GM12878 (cell line): Measurements from ENCODE around the gene MCMBP. TPM values are rescaled to one million over a fixed set of nuclear protein-coding genes. Genes with fewer than 3 reads are reported as not detected.

Experiments used
- ATAC-seq: fragments of 200-7000 bp; cut with Tn5 transposase; 3 replicates; pipeline ENCODE4 v1.9.1; 2020; ENCODE audit warnings: mild to moderate bottlenecking, moderate library complexity
- BruUV-seq: library from RNA; stranded (reverse); fragments of 400-500 nt; replicated peaks from 2 replicates; lab custom pipeline; 2021; lab: Mats Ljungman, UMichigan
- CTCF ChIA-PET: fragments of 300-600 bp; sonication (Branson Sonifier 250); formaldehyde crosslinking; extraction: SDS; loops from one replicate; lab custom pipeline; 2021; ENCODE audit warnings: inconsistent platforms; lab: Yijun Ruan, JAX
- POLR2A ChIA-PET: fragments of 350-600 bp; formaldehyde crosslinking; extraction: SDS; loops from one replicate; lab custom pipeline; 2021; ENCODE audit warnings: inconsistent platforms; lab: Charles Lee
- RAD21 ChIA-PET: fragments of 300-600 bp; sonication (Branson Sonifier 250); formaldehyde crosslinking; loops from one replicate; lab custom pipeline; 2023; ENCODE audit warnings: antibody characterized with exemption; ENCODE audit not compliant: unreplicated experiment; lab: Charles Lee
- SMC1A ChIA-PET: fragments of 300-600 bp; sonication (Branson Sonifier 250); formaldehyde crosslinking; loops from one replicate; lab custom pipeline; 2023; ENCODE audit not compliant: unreplicated experiment, uncharacterized antibody; lab: Charles Lee
- DNase-seq: peaks from one replicate; pipeline ENCODE4 v3.0.0-alpha.2; 2011; ENCODE audit warnings: low read depth, low spot score
- FAIRE-seq: peaks from 3 replicates; lab custom pipeline; 2011; peaks lifted over from hg19 to GRCh38; lab: Jason Lieb, UNC
- H2AFZ ChIP-seq: 2 replicates; pipeline ENCODE4 v1.6.0; 2011; ENCODE audit warnings: low read depth, low read length, control low read depth; ENCODE audit not compliant: control insufficient read depth
- H3K27ac ChIP-seq: 2 replicates; pipeline ENCODE4 v1.5.1; 2011; ENCODE audit warnings: control low read depth; ENCODE audit not compliant: control insufficient read depth, insufficient read depth
- H3K27me3 ChIP-seq, 2 experiments: replicated peaks in 1 of 2; 2 replicates each; pipeline versions ENCODE4 v1.6.0 to v1.6.1; 2011; ENCODE audit warnings: low read length in 1 of 2; ENCODE audit not compliant: control insufficient read depth in 2 of 2, insufficient read depth in 2 of 2
- H3K36me3 ChIP-seq, 2 experiments: 2 replicates each; pipeline ENCODE4 v1.5.1; 2011; ENCODE audit warnings: low read length in 1 of 2; ENCODE audit not compliant: control insufficient read depth in 2 of 2, insufficient read depth in 2 of 2
- H3K4me1 ChIP-seq: 2 replicates; pipeline ENCODE4 v1.6.1; 2011; ENCODE audit warnings: mild to moderate bottlenecking, low read length, moderate library complexity, mixed read lengths; ENCODE audit not compliant: control insufficient read depth, insufficient read depth
- H3K4me2 ChIP-seq: 2 replicates; pipeline ENCODE4 v1.6.0; 2011; ENCODE audit warnings: control low read depth; ENCODE audit not compliant: control insufficient read depth, insufficient read depth
- H3K4me3 ChIP-seq: fragments of 200-600 bp; sonication (generic); 2 replicates; pipeline ENCODE4 v1.5.1; 2016
- H3K79me2 ChIP-seq: 2 replicates; pipeline ENCODE4 v1.6.0; 2011; ENCODE audit warnings: low read length; ENCODE audit not compliant: control insufficient read depth, insufficient read depth
- H3K9ac ChIP-seq: 2 replicates; pipeline ENCODE4 v1.8.0; 2011; ENCODE audit warnings: low read length, control low read depth, mixed read lengths; ENCODE audit not compliant: control insufficient read depth, insufficient read depth
- H3K9me3 ChIP-seq: replicated peaks from 3 replicates; pipeline ENCODE4 v1.5.1; 2011; ENCODE audit warnings: mild to moderate bottlenecking, low read length; ENCODE audit not compliant: control insufficient read depth, insufficient read depth
- H4K20me1 ChIP-seq: 2 replicates; pipeline ENCODE4 v1.6.0; 2011; ENCODE audit not compliant: control insufficient read depth, insufficient read depth
- HDAC2 ChIP-seq: fragments of 200-600 bp; sonication (generic); IDR thresholded peaks from 2 replicates; pipeline ENCODE4 v1.6.1; 2017
- NBN ChIP-seq: fragments of 450-650 bp; IDR thresholded peaks from 2 replicates; pipeline ENCODE4 v1.6.1; 2016
- RELA ChIP-seq: fragments of 450-650 bp; IDR thresholded peaks from 2 replicates; pipeline ENCODE4 v1.8.0; 2014; ENCODE audit warnings: borderline replicate concordance; ENCODE audit not compliant: partially characterized antibody
- SMAD5 ChIP-seq: IDR thresholded peaks from 2 replicates; pipeline ENCODE4 v1.6.1; 2016; ENCODE audit warnings: antibody characterized with exemption, low read depth
- TARDBP ChIP-seq: IDR thresholded peaks from 2 replicates; pipeline ENCODE4 v1.6.1; 2016; ENCODE audit warnings: borderline replicate concordance
- USF2 ChIP-seq: IDR thresholded peaks from 2 replicates; pipeline ENCODE4 v1.6.1; 2011; ENCODE audit warnings: low read depth, low read length, improper control_type of control experiment, borderline replicate concordance
- ZNF207 ChIP-seq: fragments of 450-650 bp; IDR thresholded peaks from 2 replicates; pipeline ENCODE4 v1.6.1; 2014; ENCODE audit warnings: antibody characterized with exemption, mild to moderate bottlenecking, borderline replicate concordance
- WGBS: methylation state at CpG from one replicate; pipeline ENCODE4 v1.1.6; 2016; ENCODE audit warnings: low lambda C conversion rate; ENCODE audit not compliant: insufficient replicate concordance, insufficient coverage; ENCODE audit errors: missing lambda C conversion rate; 5-methylcytosine and 5-hydroxymethylcytosine counted together
- in situ Hi-C: fragments of 300-500 bp; cut with MboI; formaldehyde crosslinking; loops from 9 replicates; pipeline ENCODE4 v1.14.3; 2018; ENCODE audit warnings: mixed read lengths
- intact Hi-C: fragments of 100-400 bp; cut with micrococcal nuclease; formaldehyde crosslinking; loops from one replicate; pipeline ENCODE4 v1.14.2; 2022; ENCODE audit not compliant: unreplicated experiment
- polyA plus RNA-seq, 11 experiments: library from polyadenylated mRNA; depleted of rRNA in 4 of 11; unstranded in 6 of 11; stranded (reverse) in 5 of 11; fragments of >200 nt; fragmentation: Nextera tagmentation in 4 of 11; fragmentation: Illumina TruSeq in 1 of 11; extraction: Ambion mirVana in 4 of 11; extraction: Trizol in 1 of 11; gene quantifications; 1 replicate in 1 of 11; 2 replicates in 10 of 11; pipeline versions ENCODE4 v1.2.1 to v1.2.3, GENCODE V29; 2011 to 2016; ENCODE audit warnings: inconsistent platforms in 2 of 11, missing spikeins in 2 of 11, low read depth in 1 of 11
- total RNA-seq, 4 experiments: library from RNA; depleted of rRNA in 3 of 4; stranded (reverse); fragments of >200 nt in 3 of 4; fragmentation: Illumina TruSeq in 1 of 4; extraction: Trizol in 1 of 4; gene quantifications; 2 replicates each; pipeline versions ENCODE4 v1.2.1 to v1.2.3, GENCODE V29; 2013 to 2021
- TF ChIP-seq, protein P1 (sequence below): IDR thresholded peaks from 2 replicates; pipeline ENCODE4 v1.6.1; 2012; ENCODE audit warnings: low read depth, low read length, improper control_type of control experiment

MCMBP gene
- total and polyA plus RNA-seq, 10 of the 15 experiments (the other 5 are each of a cell fraction or from before 2014, with no cell fraction given) = 7.6 to 93.1 (median 75.7) TPM

- in situ Hi-C loops = no loop called here
- H3K27ac ChIP-seq = no peak overlapping the region
- no peak overlapping the region for H2AFZ ChIP-seq
- WGBS = 100% methylated on average over 1 of the region's 1 CpG
- FAIRE-seq (no peak), ATAC-seq (no peak), DNase-seq (no peak)
- SMC1A ChIA-PET = interaction anchor here (1.5 to 2.4 kb wide), 4 partner anchors 14 to 158 kb away, joined by 5 to 12 read pairs (median 8); no protein-coding TSS in a partner anchor
- H4K20me1 ChIP-seq = no peaks in the 10 kb centered on the region
- no TSS peak for BruUV-seq
- CTCF ChIA-PET = interaction anchor here (1.0 to 1.8 kb wide), 4 partner anchors 10 to 158 kb away, joined by 3 to 8 read pairs (median 5); no protein-coding TSS in a partner anchor
- no peak overlapping the region for H3K9ac ChIP-seq
- no peak overlapping the region for H3K4me3 ChIP-seq
- H3K27me3 ChIP-seq = no peaks in the 10 kb centered on the region
- no peaks in the 10 kb centered on the region for H3K4me1 ChIP-seq
- POLR2A ChIA-PET = no interaction called here
- intact Hi-C loops = no loop called here
- TF ChIP-seq, protein P1, sequence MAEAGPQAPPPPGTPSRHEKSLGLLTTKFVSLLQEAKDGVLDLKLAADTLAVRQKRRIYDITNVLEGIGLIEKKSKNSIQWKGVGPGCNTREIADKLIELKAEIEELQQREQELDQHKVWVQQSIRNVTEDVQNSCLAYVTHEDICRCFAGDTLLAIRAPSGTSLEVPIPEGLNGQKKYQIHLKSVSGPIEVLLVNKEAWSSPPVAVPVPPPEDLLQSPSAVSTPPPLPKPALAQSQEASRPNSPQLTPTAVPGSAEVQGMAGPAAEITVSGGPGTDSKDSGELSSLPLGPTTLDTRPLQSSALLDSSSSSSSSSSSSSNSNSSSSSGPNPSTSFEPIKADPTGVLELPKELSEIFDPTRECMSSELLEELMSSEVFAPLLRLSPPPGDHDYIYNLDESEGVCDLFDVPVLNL = no peak
- TF ChIP-seq TARDBP (no peak), ZNF207 (no peak), RELA (no peak), USF2 (no peak), NBN (no peak), SMAD5 (no peak), HDAC2 (no peak)
- no peaks in the 10 kb centered on the region for H3K79me2 ChIP-seq
- no peak overlapping the region for H3K4me2 ChIP-seq
- no peaks in the 10 kb centered on the region for H3K9me3 ChIP-seq
- peaks cover 21 to 29% of the 10 kb centered on the region in 2 experiments for H3K36me3 ChIP-seq
- RAD21 ChIA-PET = interaction anchor here (1.5 kb wide), 1 partner anchor 13 kb away, joined by 3 read pairs; no protein-coding TSS in a partner anchor
These were observed 27.0 kb downstream of the MCMBP start for GRCh38 chr10:119845656-119846055.
